KG1 (cell line): Measurements from ENCODE around the gene MZT2B.
"Not testable (repeated sequence)": the region's sequence is repeated elsewhere in the genome, so short reads cannot be mapped to it uniquely, and the experiment has no call there.

ENCODE experiments used
- DNase-seq: peaks from one replicate; lab custom pipeline; 2025; lab: John Stamatoyannopoulos, UW

Gene MZT2B

GRCh38 chr2:130180404-130181324, 1.4 kb upstream of the MZT2B start:
- not testable (repeated sequence) for DNase-seq

GRCh38 chr2:130181325-130181879, 660 bp upstream of the MZT2B start, which contains the start of gene SMPD4:
SMPD4 (minus strand) TSS chr2:130181602; CDS start chr2:130176592, 5,010 bp downstream.
- DNase-seq = peak; percentile 83

GRCh38 chr2:130182826-130183511, 907 bp downstream of the MZT2B start:
- DNase-seq = not testable (repeated sequence)

GRCh38 chr2:130183512-130184373, 1.7 kb downstream of the MZT2B start:
- no peak for DNase-seq

GRCh38 chr2:130185436-130185835, 3.4 kb downstream of the MZT2B start:
- no peak for DNase-seq

GRCh38 chr2:130185896-130186295, 3.8 kb downstream of the MZT2B start:
- no peak for DNase-seq

- DNase-seq = no peak
Observed at GRCh38 chr2:130186391-130186790, 4.3 kb downstream of the MZT2B start.

- DNase-seq = no peak
Observed at GRCh38 chr2:130187268-130187667, 5.2 kb downstream of the MZT2B start.

- not testable (repeated sequence) for DNase-seq
Observed at GRCh38 chr2:130187859-130188792, 6.1 kb downstream of the MZT2B start.

GRCh38 chr2:130188958-130189357, 6.9 kb downstream of the MZT2B start:
- DNase-seq = not testable (repeated sequence)

- no peak for DNase-seq
Observed at GRCh38 chr2:130190237-130190636, 8.2 kb downstream of the MZT2B start.

GRCh38 chr2:130191319-130191718, 9.3 kb downstream of the MZT2B start:
- not testable (repeated sequence) for DNase-seq

- DNase-seq = not testable (repeated sequence)
Observed at GRCh38 chr2:130192451-130192850, 10.4 kb downstream of the MZT2B start.

GRCh38 chr2:130193824-130194223, 11.8 kb downstream of the MZT2B start:
- DNase-seq = not testable (repeated sequence)

GRCh38 chr2:130195089-130195635, 13.1 kb downstream of the MZT2B start:
- DNase-seq = not testable (repeated sequence)

GRCh38 chr2:130196052-130196451, 14.0 kb downstream of the MZT2B start:
- DNase-seq = not testable (repeated sequence)

GRCh38 chr2:130198343-130198742, 16.3 kb downstream of the MZT2B start, which contains the start of gene TUBA3E:
TUBA3E (minus strand) TSS chr2:130198439; CDS start chr2:130198360, 79 bp downstream.
- no peak for DNase-seq

GRCh38 chr2:130202518-130202917, 20.5 kb downstream of the MZT2B start:
- not testable (repeated sequence) for DNase-seq

- not testable (repeated sequence) for DNase-seq
Observed at GRCh38 chr2:130203150-130203549, 21.1 kb downstream of the MZT2B start.

- DNase-seq = not testable (repeated sequence)
Observed at GRCh38 chr2:130207051-130207450, 25.0 kb downstream of the MZT2B start.
